ENCODE data around the gene HSF5.

Gene HSF5

DNA sequence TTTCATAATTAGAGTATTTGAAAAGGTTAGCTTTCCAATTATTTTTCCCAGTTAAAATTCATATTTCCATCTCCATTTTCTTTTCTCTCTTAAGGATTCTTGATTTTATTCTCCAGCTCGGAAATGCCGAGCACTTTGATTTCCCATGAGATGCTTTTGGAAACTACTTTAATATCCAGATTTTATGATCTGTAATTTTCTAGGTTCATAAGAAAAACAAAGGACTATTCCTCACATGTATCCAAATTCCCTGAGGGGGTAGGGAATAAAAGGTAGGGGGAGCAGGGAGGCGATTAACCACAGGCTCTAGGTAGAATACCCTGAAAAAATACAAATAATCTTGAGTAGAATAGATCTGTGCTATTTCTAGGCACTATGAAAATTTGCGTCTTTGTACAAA is 71.8 kb downstream of the HSF5 start (continued):
- TF ChIP-seq, protein P1, sequence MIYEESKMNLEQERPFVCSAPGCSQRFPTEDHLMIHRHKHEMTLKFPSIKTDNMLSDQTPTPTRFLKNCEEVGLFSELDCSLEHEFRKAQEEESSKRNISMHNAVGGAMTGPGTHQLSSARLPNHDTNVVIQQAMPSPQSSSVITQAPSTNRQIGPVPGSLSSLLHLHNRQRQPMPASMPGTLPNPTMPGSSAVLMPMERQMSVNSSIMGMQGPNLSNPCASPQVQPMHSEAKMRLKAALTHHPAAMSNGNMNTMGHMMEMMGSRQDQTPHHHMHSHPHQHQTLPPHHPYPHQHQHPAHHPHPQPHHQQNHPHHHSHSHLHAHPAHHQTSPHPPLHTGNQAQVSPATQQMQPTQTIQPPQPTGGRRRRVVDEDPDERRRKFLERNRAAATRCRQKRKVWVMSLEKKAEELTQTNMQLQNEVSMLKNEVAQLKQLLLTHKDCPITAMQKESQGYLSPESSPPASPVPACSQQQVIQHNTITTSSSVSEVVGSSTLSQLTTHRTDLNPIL (CRISPR knock-in tag; IDR thresholded peaks at IDR 0.05; ENCODE audit: low read depth) = no peak

DNA sequence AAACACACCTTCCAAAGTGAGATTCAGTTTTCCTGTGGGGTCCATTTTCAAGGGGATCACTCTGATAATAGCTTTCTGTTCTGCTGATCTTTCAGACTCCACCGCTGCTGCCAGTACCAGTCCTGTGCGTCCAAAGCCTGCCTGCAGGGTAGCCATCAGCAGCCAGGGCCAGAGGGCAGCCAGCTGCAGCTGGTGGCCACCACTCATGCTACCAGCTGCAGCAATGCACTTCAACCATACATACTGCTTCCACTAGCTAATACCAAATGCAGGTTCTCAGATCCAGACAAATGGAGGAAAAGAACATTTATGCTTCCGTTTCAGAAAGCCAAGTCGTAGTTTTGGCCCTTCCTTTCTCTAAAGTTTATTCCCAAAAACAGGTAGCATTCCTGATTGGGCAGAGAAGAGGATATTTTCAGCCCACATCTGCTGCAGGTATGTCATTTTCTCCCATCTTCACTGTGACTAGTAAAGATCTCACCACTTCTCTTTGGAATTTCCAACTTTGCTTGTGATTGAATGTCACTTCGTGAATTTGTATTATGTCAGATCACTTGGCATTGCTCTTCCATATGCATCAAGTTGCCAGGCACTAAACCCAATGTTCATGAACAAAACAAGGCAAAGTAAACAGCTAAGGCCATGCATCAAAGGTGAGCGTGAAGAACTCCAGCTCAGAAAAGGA is 72.7 kb downstream of the HSF5 start:
- ATAC-seq = no peak
- TF ChIP-seq ESRRG (CRISPR knock-in tag; IDR thresholded peaks at IDR 0.05) (no peak), CSRNP3 (CRISPR knock-in tag; IDR thresholded peaks at IDR 0.05) (no peak), PATZ1 (CRISPR knock-in tag; IDR thresholded peaks at IDR 0.05; ENCODE audit: borderline replicate concordance) (no peak), TCF4 (CRISPR knock-in tag; IDR thresholded peaks at IDR 0.05; ENCODE audit: borderline replicate concordance) (no peak), ZNF8 (CRISPR knock-in tag; IDR thresholded peaks at IDR 0.05) (no peak), ZC3H10 (CRISPR knock-in tag; IDR thresholded peaks at IDR 0.05) (no peak)
- TF ChIP-seq, protein P2, sequence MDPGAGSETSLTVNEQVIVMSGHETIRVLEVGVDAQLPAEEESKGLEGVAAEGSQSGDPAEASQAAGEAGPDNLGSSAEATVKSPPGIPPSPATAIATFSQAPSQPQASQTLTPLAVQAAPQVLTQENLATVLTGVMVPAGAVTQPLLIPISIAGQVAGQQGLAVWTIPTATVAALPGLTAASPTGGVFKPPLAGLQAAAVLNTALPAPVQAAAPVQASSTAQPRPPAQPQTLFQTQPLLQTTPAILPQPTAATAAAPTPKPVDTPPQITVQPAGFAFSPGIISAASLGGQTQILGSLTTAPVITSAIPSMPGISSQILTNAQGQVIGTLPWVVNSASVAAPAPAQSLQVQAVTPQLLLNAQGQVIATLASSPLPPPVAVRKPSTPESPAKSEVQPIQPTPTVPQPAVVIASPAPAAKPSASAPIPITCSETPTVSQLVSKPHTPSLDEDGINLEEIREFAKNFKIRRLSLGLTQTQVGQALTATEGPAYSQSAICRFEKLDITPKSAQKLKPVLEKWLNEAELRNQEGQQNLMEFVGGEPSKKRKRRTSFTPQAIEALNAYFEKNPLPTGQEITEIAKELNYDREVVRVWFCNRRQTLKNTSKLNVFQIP (CRISPR knock-in tag; IDR thresholded peaks at IDR 0.05; ENCODE audit: borderline replicate concordance, low read depth) = no peak

GRCh38 chr17:58414596-58414997 is 73.6 kb downstream of the HSF5 start:
- TF ChIP-seq ZFP3 (CRISPR knock-in tag; IDR thresholded peaks at IDR 0.05) (no peak), TCF4 (CRISPR knock-in tag; IDR thresholded peaks at IDR 0.05; ENCODE audit: borderline replicate concordance) (no peak), TSHZ2 (CRISPR knock-in tag; IDR thresholded peaks at IDR 0.05) (no peak), ARNTL (CRISPR knock-in tag; IDR thresholded peaks at IDR 0.05; ENCODE audit: borderline replicate concordance, low read depth) (no peak), ZNF565 (CRISPR knock-in tag; conservative IDR thresholded peaks at IDR 0.05; ENCODE audit: low read depth) (no peak), ZNF70 (CRISPR knock-in tag; IDR thresholded peaks at IDR 0.05) (no peak), OSR1 (CRISPR knock-in tag; IDR thresholded peaks at IDR 0.05) (no peak), GLIS3 (CRISPR knock-in tag; IDR thresholded peaks at IDR 0.05) (no peak), ESRRG (CRISPR knock-in tag; IDR thresholded peaks at IDR 0.05) (no peak), TOX (CRISPR knock-in tag; IDR thresholded peaks at IDR 0.05; ENCODE audit: borderline replicate concordance) (no peak), RARB (CRISPR knock-in tag; IDR thresholded peaks at IDR 0.05) (no peak), CSDC2 (CRISPR knock-in tag; IDR thresholded peaks at IDR 0.05) (no peak), ZNF8 (CRISPR knock-in tag; IDR thresholded peaks at IDR 0.05) (no peak), ZC3H10 (CRISPR knock-in tag; IDR thresholded peaks at IDR 0.05) (no peak), PATZ1 (CRISPR knock-in tag; IDR thresholded peaks at IDR 0.05; ENCODE audit: borderline replicate concordance) (no peak), ISL1 (CRISPR knock-in tag; IDR thresholded peaks at IDR 0.05) (no peak), SNAI2 (CRISPR knock-in tag; IDR thresholded peaks at IDR 0.05) (no peak), ZFP30 (CRISPR knock-in tag; IDR thresholded peaks at IDR 0.05) (no peak)
- TF ChIP-seq, protein P1 (CRISPR knock-in tag; IDR thresholded peaks at IDR 0.05; ENCODE audit: low read depth) = no peak
- TF ChIP-seq, protein P2 (CRISPR knock-in tag; IDR thresholded peaks at IDR 0.05; ENCODE audit: borderline replicate concordance, low read depth) = no peak
- no peak for ATAC-seq
